ENCODE measurements around the gene ADAMTS13. TPM values are rescaled to one million over a fixed set of nuclear protein-coding genes. Genes with fewer than 3 reads are reported as not detected.

The ADAMTS13 gene
- total and polyA plus RNA-seq, 11 donors: 0.64 to 5.8 (median 2.7) TPM

GRCh38 chr9:133467101-133467500 is 44.9 kb downstream of the ADAMTS13 start:
- H3K9me3 ChIP-seq: no peaks in the 10 kb centered on the region
- no peak for DNase-seq
- peaks cover 0 to 28% (median 8%) of the 10 kb centered on the region in 9 donors for H3K36me3 ChIP-seq
- ATAC-seq: no peak
- no peaks in the 10 kb centered on the region for H3K27me3 ChIP-seq
- WGBS, 4 donors: 85 to 90% (median 87%) methylated on average over 10 of the region's 10 CpGs
- no peak overlapping the region for H3K4me3 ChIP-seq
- peaks cover 0 to 10% (median 0%) of the 10 kb centered on the region in 12 donors for H3K4me1 ChIP-seq
- no peak overlapping the region for H3K27ac ChIP-seq
- TF ChIP-seq CTCF (IDR thresholded peaks at IDR 0.05): no peak
- TF ChIP-seq POLR2A (IDR thresholded peaks at IDR 0.05): no peak
- intact Hi-C loops (cut with DNase I): loop anchor here in 1 of 10 donors (10.0 kb wide), 1 partner anchor 52 kb away; the partner anchor contains the start of gene REXO4

- peaks cover 0 to 11% (median 0%) of the 10 kb centered on the region in 12 donors for H3K4me1 ChIP-seq
Observed at GRCh38 chr9:133468374-133468773, 46.2 kb downstream of the ADAMTS13 start.

GRCh38 chr9:133468777-133469421 is 46.7 kb downstream of the ADAMTS13 start:
- H3K9me3 ChIP-seq: no peaks in the 10 kb centered on the region
- ATAC-seq (no peak), DNase-seq (no peak)
- TF ChIP-seq POLR2A (IDR thresholded peaks at IDR 0.05): no peak
- no peak for TF ChIP-seq CTCF (IDR thresholded peaks at IDR 0.05)
- intact Hi-C loops (cut with DNase I): loop anchor here in 1 of 10 donors (10.0 kb wide), 1 partner anchor 54 kb away; the partner anchor contains the start of gene REXO4
- H3K4me1 ChIP-seq: peaks cover 0 to 16% (median 0%) of the 10 kb centered on the region in 12 donors
- no peaks in the 10 kb centered on the region for H3K27me3 ChIP-seq
- H3K36me3 ChIP-seq: peaks cover 0 to 32% (median 8%) of the 10 kb centered on the region in 9 donors
- no peak overlapping the region for H3K4me3 ChIP-seq
- WGBS, 4 donors: 88 to 100% (median 94%) methylated on average over 2 to 6 of the region's 6 CpGs
- H3K27ac ChIP-seq: no peak overlapping the region

More at GRCh38 chr9:133468374-133468773, 46.2 kb downstream of the ADAMTS13 start:
- TF ChIP-seq POLR2A (IDR thresholded peaks at IDR 0.05) (no peak), CTCF (IDR thresholded peaks at IDR 0.05) (no peak)
- ATAC-seq: no peak
- WGBS, 4 donors: 89 to 97% (median 93%) methylated on average over 10 to 11 of the region's 11 CpGs
- Histone ChIP-seq H3K9me3 (no peaks in the 10 kb centered on the region), H3K4me3 (no peak overlapping the region), H3K27ac (no peak overlapping the region), H3K27me3 (no peaks in the 10 kb centered on the region), H3K36me3 (peaks cover 0 to 30% (median 8%) of the 10 kb centered on the region in 9 donors)
- no peak for DNase-seq
- intact Hi-C loops (cut with DNase I): loop anchor here in 1 of 10 donors (10.0 kb wide), 1 partner anchor 54 kb away; the partner anchor contains the start of gene REXO4

- Histone ChIP-seq H3K27me3 (no peaks in the 10 kb centered on the region), H3K9me3 (no peaks in the 10 kb centered on the region), H3K27ac (no peak overlapping the region), H3K4me1 (peaks cover 0 to 30% (median 0%) of the 10 kb centered on the region in 12 donors), H3K36me3 (peaks cover 0 to 45% (median 10%) of the 10 kb centered on the region in 9 donors), H3K4me3 (no peak overlapping the region)
- no peak for ATAC-seq
- TF ChIP-seq POLR2A (IDR thresholded peaks at IDR 0.05) (no peak), CTCF (IDR thresholded peaks at IDR 0.05) (no peak)
- WGBS, 4 donors: 83 to 91% (median 86%) methylated on average over 11 to 16 of the region's 16 CpGs
- no peak for DNase-seq
- intact Hi-C loops (cut with DNase I): no loop called here
Observed at GRCh38 chr9:133470427-133470924, 48.3 kb downstream of the ADAMTS13 start.

All from heart left ventricle (tissue), 16 donors.